Ramos (cell line): ENCODE results near the gene GRIN1.

Source experiments
- in situ Hi-C: fragments of 300-500 bp; cut with MboI; formaldehyde crosslinking; loops from one replicate; pipeline ENCODE4 v1.14.3; 2022; ENCODE audit warnings: low sequenced_read_pairs; ENCODE audit not compliant: unreplicated experiment

GRIN1 gene

DNA sequence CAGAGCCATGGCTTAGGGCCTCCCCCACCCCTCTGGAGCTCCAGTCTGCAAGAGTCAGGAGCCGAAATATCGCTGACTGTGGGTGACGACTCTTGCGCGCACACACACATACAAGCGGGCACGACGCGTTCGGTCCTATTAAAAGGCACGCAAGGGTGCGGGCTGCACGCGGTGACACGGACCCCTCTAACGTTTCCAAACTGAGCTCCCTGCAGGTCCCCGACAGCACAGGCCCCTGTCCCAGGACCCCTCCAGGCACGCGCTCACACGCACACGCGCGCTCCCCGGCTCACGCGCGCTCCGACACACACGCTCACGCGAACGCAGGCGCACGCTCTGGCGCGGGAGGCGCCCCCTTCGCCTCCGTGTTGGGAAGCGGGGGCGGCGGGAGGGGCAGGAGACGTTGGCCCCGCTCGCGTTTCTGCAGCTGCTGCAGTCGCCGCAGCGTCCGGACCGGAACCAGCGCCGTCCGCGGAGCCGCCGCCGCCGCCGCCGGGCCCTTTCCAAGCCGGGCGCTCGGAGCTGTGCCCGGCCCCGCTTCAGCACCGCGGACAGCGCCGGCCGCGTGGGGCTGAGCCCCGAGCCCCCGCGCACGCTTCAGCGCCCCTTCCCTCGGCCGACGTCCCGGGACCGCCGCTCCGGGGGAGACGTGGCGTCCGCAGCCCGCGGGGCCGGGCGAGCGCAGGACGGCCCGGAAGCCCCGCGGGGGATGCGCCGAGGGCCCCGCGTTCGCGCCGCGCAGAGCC is at the start of gene GRIN1:
TSS of gene GRIN1 (plus strand) at position 433 of the 746 bp plus-strand sequence. CDS start 333 bp downstream, outside the sequence.
- in situ Hi-C loops: no loop called here

DNA sequence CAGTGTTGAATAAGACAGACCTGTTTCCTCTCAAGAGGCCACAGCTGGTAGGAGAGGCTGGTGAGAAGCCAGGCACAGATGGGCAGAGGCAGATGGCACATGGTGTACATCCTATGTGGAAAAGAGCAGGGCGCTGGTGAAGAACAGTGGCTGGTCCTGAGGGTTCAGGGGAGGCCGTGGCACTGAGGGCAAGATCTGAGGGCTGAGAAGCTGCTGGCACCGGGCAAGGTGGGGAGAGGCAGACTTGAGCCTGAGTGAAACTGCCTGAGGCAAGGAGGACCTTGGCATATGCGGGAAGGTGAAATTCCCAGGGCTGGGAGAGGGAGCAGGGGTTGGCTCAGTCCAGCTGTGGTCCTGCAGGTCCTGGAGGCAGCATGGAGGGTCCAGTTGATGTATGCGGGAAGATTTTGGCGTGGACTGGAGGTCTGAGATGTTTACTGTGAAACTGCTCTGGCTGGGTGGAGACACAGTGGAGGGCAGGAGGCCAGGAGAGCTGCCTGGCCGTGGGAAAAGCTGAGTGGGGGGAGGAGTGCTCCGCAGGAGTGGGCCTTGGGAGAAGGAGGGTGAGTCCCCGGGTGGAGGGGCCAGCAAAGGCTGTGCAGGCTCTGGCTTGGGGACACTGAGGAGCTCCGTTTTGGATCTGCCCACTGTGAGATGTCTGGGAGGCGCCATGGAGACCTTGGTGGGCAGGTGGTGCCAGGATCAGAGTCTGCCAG is 49.6 kb upstream of the GRIN1 start:
- in situ Hi-C loops: no loop called here

DNA sequence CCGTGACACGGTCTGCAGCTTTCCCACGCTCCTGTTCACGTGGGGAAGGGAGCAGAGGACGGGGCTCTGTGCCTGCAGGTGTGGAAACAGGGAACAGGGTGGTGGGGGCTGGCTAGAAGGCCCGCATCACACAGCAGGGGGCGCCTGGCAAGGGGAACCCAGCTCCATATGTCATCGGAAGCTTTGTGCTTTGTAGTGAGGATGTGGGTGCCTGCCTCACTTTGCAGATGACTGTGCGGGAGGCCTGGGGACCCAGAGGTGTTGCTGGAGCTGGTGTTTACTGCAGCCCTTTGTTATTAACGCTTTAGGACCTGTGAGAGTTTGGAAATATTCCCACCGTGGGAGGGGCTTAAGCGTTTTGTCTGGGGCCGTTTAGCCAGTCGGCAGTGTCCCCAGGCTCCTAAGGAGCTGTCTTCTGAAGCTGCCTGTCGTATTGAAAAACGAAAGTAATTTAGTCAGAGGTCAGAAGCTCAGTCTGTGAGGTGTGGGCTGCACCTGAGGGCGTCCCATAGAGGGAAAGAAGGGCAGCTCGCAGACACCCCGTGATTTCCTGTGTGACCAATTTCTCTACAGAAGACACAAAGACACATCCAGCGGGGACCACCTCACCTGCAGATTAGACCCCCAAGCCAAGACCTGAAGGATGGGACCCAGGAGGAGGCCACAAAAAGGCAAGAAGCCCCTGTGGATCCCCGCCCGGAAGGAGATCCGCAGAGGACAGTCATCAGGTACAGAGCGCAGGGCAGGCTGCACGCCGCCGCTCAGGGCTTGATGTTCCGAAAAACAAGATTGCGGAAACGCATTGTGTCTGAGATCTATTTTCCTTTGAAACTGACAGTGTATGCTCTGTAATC is 43.1 kb upstream of the GRIN1 start:
- in situ Hi-C loops: no loop called here

DNA sequence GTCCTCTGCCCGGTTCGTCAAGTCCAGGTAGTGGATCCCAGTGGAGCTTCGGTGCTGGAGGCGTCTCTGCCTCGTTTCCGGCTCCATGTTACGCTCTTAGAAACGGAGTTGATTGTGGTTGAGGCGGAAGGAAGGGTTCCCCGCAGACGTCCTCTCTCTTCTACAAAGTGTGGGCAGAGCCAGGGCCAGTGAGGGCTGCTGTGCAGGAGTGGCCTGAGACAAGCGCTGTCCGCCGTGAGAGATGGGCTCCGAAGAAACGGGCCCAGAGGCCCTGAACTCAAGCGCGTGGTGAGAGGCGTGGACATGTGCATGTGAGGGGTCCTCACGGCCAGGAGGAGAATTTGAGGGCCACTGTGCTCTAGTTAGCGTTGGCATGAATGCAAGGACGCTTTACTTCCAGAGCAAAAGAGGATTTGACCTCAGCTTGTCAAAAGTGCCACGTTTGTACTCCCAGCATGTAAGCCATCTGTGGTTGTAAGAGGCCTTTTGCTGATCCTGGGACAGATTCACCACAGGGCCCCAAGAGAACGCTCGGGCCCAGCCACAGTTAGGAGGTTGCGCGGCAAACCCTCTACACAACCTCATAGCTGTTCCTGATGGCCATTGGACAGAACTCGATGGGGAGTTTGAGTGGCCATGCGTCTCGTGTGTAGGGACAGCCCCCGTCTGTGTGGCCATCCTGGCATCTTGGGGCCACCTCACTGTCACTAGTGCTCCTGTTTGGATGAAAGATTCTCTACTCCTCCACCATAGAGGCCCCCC is 42.0 kb upstream of the GRIN1 start:
- in situ Hi-C loops: no loop called here

DNA sequence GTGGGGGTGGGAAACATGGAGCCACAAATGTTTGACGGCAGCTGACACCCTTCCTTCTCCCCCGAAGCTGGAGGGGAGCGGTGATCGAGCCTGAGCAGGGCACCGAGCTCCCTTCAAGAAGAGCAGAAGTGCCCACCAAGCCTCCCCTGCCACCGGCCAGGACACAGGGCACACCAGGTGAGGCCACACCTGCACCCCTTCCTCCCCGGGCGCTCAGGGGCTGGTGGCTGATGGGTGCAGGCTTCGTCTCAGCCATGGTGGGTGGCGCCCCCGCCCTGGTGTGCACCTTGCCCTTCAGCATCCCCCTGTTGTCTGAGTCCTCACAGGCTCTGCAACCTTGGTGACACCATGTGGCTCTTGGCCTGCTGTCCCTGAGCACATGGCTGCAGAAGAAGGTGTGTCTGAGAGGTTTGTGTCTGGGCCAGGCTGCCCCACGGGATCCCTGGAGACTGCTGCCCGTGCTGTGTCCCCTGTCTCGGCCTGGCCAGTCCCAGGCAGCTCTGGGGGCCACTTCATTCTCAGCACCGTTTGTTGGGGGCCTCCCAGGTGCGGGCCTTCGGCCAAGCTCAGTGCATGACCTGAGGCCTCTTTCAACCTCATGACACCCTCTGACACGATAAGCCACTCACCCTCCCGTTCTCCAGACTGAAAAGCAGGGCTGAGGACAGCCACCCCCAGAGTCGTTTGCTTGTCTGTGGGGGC is 41.0 kb upstream of the GRIN1 start:
- in situ Hi-C loops: no loop called here

DNA sequence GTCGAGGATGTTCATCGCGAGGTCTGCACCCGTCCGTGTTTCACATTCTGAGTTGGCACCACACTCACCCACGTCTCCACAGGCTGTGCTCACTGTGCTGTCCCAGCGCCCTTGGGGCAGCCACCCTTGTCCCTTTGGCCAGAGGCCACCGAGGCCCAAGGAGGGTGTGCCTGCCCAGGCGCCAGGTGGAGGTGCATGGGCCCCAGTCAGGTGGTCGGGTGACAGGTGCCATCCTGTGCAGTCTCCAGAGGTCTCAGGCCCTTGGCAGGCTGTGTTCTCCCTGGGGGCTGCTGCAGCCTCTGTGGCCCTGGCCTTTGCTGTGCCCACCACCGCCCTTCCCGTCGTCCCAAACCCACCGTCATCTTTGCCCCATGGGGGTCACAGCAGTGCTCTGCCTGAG is 39.7 kb upstream of the GRIN1 start:
- in situ Hi-C loops: no loop called here

DNA sequence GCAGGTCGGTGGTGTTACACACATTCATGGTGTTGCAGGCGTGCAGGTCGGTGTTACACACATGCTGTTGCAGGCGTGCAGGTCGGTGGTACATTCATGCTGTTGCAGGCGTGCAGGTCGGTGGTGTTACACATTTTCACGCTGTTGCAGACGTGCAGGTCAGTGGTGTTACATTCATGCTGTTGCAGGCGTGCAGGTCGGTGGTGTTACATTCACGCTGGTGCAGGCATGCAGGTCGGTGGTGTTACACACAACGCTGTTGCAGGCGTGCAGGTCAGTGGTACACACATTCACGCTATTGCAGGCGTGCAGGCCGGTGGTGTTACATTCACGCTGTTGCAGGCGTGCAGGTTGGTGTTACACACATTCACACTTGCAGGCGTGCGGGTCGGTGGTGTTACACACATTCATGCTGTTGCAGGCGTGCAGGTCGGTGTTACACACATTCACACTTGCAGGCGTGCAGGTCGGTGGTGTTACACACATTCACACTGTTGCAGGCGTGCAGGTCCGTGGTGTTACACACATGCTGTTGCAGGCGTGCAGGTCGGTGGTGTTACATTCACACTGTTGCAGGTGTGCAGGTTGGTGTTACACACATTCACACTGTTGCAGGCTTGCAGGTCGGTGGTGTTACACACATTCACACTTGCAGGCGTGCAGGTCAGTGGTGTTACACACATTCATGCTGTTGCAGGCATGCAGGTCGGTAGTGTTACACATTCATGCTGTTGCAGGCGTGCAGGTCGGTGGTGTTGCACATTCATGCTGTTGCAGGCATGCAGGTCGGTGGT is 35.6 kb upstream of the GRIN1 start:
- in situ Hi-C loops: no loop called here

DNA sequence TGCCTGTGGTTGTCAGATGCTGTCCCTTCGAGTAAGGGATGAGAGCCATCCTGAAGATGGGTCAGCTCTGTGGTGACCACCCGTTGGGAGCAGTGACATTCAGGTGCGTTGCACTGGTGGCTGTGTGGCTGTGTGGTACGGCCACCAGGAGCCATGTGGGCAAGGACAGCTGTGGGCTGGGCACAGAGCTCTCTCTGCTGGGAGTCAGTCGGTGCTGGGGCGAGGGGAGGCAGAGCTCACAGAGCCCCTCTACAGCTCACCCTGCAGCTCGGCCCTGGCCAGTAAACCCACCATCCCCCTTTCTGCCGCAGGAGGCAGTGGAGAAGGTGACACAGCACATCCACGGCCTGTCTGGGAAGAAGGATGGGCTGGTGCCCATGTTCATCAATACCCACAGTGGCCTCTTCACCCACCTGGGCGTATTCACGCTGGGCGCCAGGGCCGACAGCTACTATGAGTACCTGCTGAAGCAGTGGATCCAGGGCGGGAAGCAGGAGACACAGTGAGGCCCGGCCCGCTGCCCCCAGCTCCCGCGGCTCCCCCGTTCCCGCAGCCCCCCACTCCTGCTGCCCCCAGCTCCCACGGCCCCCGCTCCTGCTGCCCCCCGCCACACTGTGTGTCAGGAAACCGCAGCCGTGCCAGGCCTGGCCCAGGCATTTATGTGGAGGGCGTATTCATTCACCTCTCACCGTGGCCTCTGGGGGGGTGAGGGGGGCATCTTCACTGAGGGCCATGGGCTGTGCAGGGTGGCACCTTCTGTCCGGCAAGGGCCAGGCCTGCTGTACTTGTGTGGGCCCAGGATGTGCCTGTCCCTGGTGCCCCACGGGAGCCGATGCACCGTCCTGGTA is 32.9 kb upstream of the GRIN1 start:
- in situ Hi-C loops: no loop called here

DNA sequence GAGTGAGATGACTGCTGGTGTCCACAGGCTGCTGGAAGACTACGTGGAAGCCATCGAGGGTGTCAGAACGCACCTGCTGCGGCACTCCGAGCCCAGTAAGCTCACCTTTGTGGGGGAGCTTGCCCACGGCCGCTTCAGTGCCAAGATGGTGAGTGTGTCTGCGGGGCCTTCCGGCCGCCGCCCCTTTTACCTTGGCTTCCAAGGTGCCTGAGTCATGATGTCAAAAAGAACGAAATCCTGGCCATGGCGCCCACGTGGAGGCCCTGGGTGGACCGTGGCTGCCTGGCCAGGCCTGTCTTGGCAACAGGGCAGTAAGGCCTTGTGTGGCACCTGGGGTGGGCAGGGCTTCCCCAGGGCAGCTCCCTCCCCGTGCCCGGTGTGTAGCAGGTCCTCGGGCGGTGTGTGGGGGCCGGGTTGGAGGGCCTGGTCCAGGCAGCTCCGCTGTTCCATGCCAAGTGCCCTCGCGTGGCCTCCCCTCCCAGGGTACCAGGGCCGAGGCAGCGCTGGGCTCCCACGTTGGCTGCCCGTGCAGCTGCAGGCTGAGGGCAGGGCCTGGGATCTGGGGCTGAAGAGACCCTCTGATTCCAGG is 32.2 kb upstream of the GRIN1 start:
- in situ Hi-C loops: no loop called here

DNA sequence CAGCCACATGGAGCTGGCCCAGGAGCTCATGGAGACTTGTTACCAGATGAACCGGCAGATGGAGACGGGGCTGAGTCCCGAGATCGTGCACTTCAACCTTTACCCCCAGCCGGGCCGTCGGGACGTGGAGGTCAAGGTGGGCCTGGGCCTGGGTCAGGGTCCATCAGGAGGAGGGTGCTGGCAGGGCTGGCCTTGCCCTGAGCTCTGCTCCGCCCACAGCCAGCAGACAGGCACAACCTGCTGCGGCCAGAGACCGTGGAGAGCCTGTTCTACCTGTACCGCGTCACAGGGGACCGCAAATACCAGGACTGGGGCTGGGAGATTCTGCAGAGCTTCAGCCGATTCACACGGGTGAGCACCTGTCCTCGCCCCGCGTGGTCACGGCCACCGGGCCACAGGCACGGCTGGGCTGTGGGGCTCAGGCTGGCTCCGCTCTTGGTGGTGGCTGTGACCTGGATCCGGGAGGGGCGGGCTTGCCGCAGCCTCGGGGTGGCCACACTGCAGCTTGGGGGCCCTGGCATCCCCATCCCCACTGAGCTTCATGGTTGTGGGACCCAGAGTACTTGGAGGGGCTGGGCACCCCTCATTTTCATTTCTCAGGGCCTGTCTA is 31.5 kb upstream of the GRIN1 start:
- in situ Hi-C loops: no loop called here

DNA sequence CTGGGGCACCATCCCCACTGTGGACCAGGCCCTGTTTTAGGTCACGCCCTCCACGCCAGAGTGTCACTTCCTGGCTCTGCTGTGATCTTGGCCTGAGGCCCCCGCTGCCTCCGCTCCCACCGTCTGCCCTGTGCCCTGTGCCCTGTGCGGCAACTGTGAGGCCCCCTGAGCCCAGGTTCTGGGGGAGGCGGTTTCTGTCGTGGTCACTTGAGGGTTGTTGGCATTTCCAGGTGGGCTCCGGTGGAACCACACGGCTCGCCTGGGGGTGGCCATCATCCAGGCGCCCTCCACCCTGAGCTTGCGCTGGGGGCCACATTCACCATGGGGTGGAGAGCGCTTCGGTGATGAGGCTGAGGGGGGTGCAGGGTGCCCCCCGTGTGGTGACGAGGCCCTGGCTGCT is 31.0 kb upstream of the GRIN1 start:
- in situ Hi-C loops: no loop called here

DNA sequence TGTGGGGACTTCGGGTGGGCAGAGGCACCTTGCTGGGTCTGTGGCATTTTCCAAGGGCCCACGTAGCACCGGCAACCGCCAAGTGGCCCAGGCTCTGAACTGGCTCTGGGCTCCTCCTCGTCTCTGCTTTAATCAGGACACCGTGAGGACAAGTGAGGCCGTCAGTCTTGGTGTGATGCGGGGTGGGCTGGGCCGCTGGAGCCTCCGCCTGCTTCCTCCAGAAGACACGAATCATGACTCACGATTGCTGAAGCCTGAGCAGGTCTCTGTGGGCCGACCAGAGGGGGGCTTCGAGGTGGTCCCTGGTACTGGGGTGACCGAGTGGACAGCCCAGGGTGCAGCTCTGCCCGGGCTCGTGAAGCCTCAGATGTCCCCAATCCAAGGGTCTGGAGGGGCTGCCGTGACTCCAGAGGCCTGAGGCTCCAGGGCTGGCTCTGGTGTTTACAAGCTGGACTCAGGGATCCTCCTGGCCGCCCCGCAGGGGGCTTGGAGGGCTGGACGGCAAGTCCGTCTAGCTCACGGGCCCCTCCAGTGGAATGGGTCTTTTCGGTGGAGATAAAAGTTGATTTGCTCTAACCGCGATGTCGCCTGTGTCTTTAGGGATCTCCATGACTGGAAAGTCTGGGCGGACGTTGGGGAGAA is 30.2 kb upstream of the GRIN1 start:
- in situ Hi-C loops: no loop called here

DNA sequence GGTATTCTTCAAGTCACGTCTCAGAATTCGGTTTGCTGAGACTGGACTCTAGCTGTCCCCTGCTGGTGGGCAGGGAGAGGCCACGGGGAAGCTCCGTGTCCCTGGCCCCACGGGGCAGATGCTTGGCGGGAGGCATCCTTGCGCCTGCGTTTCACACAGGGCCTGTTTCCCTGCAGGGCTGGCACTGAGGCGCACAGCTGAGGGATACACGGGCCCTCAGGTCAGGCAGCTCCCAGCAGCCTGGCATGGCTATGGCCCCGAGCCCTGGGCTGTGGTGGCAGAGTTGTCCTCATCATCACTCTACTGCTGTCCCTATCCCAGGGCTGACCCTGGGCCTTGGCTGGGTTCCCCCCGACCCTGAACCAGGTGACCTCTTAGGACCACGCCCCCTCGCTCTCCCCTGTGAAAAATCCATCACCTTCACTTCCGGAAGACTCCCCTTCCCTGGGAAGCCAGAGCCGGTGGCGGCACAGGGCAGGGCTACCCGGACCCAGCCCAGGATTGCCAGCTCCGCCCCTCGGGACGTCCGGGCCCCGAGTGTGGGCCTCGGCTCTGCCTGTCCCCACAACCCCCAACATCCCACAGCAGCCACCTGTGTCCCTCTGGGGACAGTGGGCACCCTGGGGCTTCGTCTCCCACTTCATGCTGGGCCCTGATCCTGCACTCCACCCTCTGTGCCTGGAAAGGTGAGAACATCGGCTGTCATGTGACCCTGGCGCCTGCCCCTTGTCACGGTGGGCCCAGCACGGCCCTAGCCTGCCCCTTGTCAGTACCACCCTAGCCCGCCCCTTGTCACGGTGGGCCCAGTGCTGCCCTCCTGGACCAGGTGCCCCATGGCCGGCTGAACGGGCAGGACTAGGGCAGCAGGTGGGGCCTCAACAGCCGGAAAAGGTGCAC is 29.5 kb upstream of the GRIN1 start:
- in situ Hi-C loops: no loop called here

DNA sequence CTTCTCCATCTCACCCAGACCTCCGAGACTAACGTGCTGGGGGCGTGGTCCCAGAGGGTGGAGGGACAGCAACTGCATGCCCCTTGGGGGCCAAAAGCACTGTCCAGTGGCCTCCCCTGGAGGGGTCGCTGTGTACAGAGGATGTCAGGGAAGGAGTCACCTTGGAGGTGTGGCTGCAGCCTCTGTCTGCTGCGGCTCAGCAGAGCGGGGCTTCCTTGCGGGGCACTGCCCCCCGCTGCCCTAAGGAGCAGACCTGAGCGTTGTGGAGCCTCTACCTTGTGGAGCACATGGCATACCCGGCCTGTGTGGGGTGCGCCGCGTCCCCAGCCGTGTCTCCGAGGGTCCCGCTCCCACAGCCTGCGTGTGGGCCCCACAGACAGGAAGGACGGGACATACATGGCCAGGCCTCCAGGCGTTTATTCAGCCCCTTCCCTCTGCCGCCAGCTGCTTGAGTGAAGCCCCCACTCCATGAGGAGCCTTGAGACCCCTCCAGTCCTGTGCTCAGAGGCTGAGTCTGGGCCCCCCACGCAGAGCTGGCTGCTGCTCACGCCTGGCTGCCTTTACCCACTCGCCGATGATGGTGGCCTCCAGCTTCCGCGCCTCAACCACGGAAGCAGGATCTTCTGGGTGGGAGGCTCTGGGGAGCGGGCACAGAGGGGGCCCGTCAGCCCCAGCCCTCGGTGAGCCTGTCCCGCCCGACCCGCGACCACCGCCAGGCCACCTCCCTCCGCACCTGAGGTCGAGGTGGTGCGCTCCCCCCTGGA is 28.6 kb upstream of the GRIN1 start:
- in situ Hi-C loops: no loop called here
